OCI-LY1 (cell line): ENCODE measurements around the gene STAM.

ENCODE experiments used
- H2AFZ ChIP-seq: fragments of 200-600 bp; sonication (generic), shearing (Covaris generic); 2 replicates; pipeline ENCODE4 v1.6.0; 2014; ENCODE audit warnings: antibody characterized with exemption, mild to moderate bottlenecking, low read length
- H3F3A ChIP-seq: fragments of 200-600 bp; sonication (generic), shearing (Covaris generic); 2 replicates; pipeline ENCODE4 v1.6.0; 2014; ENCODE audit warnings: mild to moderate bottlenecking, antibody characterized with exemption, low read length, moderate library complexity; ENCODE audit not compliant: insufficient read depth
- H3K27ac ChIP-seq: fragments of 200-600 bp; sonication (generic); 2 replicates; pipeline ENCODE4 v1.5.1; 2014; ENCODE audit warnings: low read length, mixed run types, mild to moderate bottlenecking, low read depth; ENCODE audit not compliant: poor library complexity, severe bottlenecking
- H3K27me3 ChIP-seq: fragments of 200-600 bp; sonication (generic); 2 replicates; pipeline ENCODE4 v1.6.0; 2014; ENCODE audit warnings: antibody characterized with exemption, mild to moderate bottlenecking, low read length, moderate library complexity; ENCODE audit not compliant: insufficient read depth
- H3K36me3 ChIP-seq: fragments of 200-600 bp; sonication (generic); 2 replicates; pipeline ENCODE4 v1.6.1; 2014; ENCODE audit warnings: mild to moderate bottlenecking, antibody characterized with exemption, low read length, moderate library complexity, mixed read lengths; ENCODE audit not compliant: insufficient read depth
- H3K4me1 ChIP-seq: fragments of 200-600 bp; sonication (generic); 2 replicates; pipeline ENCODE4 v1.5.1; 2014; ENCODE audit warnings: mild to moderate bottlenecking, low read length, moderate library complexity; ENCODE audit not compliant: insufficient read depth, severe bottlenecking
- H3K4me2 ChIP-seq: fragments of 200-600 bp; sonication (generic), shearing (Covaris generic); 2 replicates; pipeline ENCODE4 v1.6.1; 2014; ENCODE audit warnings: low read length
- H3K4me3 ChIP-seq: fragments of 200-600 bp; sonication (generic); 2 replicates; pipeline ENCODE4 v1.5.1; 2014; ENCODE audit warnings: low read length, low read depth, mild to moderate bottlenecking, mixed read lengths; ENCODE audit not compliant: poor library complexity, severe bottlenecking
- H3K79me2 ChIP-seq: fragments of 200-600 bp; shearing (Covaris generic); 2 replicates; pipeline ENCODE4 v1.6.1; 2016; ENCODE audit warnings: mixed run types, low read length, mixed read lengths; ENCODE audit not compliant: insufficient read depth
- H3K9ac ChIP-seq: fragments of 200-600 bp; sonication (generic), shearing (Covaris generic); 2 replicates; pipeline ENCODE4 v1.6.1; 2014; ENCODE audit warnings: mild to moderate bottlenecking, low read length, mixed read lengths
- H3K9me2 ChIP-seq: fragments of 200-600 bp; sonication (generic), shearing (Covaris generic); 2 replicates; pipeline ENCODE4 v1.6.1; 2014; ENCODE audit warnings: low read depth, mild to moderate bottlenecking, low read length, mixed read lengths
- H3K9me3 ChIP-seq: fragments of 200-600 bp; shearing (Covaris generic); 2 replicates; pipeline ENCODE4 v1.6.1; 2014; ENCODE audit warnings: low read length, mixed read lengths
- H4K20me1 ChIP-seq: fragments of 200-600 bp; sonication (generic), shearing (Covaris generic); 2 replicates; pipeline ENCODE4 v1.6.0; 2016; ENCODE audit warnings: mild to moderate bottlenecking, low read length; ENCODE audit not compliant: insufficient read depth
- EZH2 ChIP-seq: fragments of 200-600 bp; sonication (generic), shearing (Covaris generic); IDR thresholded peaks from 2 replicates; pipeline ENCODE4 v1.8.0; 2017; ENCODE audit warnings: borderline replicate concordance, mixed run types, mild to moderate bottlenecking, antibody characterized with exemption, low read length, moderate library complexity, mixed read lengths
- TF ChIP-seq, protein P1 (sequence below): fragments of 200-600 bp; sonication (generic), shearing (Covaris generic); IDR thresholded peaks from 2 replicates; pipeline ENCODE4 v1.5.1; 2017; ENCODE audit warnings: mild to moderate bottlenecking, antibody characterized with exemption, low read length, moderate library complexity, mixed read lengths

The STAM gene

DNA sequence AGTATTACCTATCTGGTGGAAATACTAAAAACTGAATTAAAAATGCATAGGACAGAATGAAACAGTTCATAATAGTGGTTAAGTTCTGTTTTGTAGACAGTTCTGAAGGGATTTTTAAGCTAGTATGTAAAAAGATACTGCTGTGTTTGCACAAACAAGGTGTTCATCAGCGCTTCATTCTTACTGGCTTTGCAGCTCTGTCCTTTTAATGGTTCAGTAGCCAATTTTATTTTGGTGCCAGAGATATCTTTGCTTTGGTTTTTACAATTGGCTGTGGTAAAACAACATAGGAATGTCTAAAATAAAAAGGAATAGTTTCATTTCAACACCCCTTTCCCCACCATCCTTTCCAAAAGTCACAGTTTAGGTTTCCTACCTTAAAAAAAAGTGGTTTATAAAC lies 33.0 kb downstream of the STAM start:
- H3K27me3 ChIP-seq = no peaks in the 10 kb centered on the region
- H2AFZ ChIP-seq = no peak overlapping the region
- H3K27ac ChIP-seq = no peak overlapping the region
- H3K9me2 ChIP-seq = no peaks in the 10 kb centered on the region
- H3K9ac ChIP-seq = no peak overlapping the region
- no peaks in the 10 kb centered on the region for H3F3A ChIP-seq
- H3K9me3 ChIP-seq = no peaks in the 10 kb centered on the region
- no peaks in the 10 kb centered on the region for H4K20me1 ChIP-seq
- H3K4me3 ChIP-seq = no peak overlapping the region
- no peaks in the 10 kb centered on the region for H3K4me1 ChIP-seq
- H3K36me3 ChIP-seq = no peaks in the 10 kb centered on the region
- no peak for TF ChIP-seq EZH2
- TF ChIP-seq, protein P1, sequence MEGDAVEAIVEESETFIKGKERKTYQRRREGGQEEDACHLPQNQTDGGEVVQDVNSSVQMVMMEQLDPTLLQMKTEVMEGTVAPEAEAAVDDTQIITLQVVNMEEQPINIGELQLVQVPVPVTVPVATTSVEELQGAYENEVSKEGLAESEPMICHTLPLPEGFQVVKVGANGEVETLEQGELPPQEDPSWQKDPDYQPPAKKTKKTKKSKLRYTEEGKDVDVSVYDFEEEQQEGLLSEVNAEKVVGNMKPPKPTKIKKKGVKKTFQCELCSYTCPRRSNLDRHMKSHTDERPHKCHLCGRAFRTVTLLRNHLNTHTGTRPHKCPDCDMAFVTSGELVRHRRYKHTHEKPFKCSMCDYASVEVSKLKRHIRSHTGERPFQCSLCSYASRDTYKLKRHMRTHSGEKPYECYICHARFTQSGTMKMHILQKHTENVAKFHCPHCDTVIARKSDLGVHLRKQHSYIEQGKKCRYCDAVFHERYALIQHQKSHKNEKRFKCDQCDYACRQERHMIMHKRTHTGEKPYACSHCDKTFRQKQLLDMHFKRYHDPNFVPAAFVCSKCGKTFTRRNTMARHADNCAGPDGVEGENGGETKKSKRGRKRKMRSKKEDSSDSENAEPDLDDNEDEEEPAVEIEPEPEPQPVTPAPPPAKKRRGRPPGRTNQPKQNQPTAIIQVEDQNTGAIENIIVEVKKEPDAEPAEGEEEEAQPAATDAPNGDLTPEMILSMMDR = no peak
- H3K4me2 ChIP-seq = no peak overlapping the region
- H3K79me2 ChIP-seq = peaks cover 8% of the 10 kb centered on the region

DNA sequence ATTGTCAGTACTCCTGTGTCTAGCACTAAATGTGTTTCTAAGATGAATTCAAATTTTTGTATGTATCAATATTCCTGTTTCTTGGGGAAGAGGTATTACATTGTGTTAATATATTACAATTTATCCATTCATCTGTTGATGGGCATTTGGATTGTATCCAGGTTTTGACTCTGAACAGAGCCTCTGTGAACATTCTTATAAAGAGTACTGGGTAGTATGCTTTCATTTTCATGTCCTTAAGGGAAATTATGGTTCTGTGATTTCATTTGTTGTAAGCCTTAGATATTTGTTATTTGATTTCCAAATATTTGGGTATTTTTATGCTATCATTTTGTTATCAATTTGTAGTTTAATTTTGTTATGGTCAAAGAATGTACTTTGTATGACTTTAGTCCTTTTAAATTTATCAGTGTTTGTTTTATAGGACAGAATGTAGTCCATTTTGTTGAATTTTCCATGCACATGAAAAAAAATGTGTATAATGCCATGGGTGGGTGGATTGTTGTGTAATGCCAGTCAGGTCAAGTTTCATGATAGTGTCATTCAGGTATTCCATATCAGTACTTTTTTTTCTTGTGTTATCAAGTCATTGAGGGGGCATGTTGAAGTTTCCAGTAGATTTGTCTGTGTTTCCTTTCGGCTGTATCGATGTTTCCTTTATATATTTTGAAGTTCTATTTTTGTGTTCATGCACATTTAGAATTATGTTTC lies 38.4 kb downstream of the STAM start:
- Histone ChIP-seq H3K27ac (no peak overlapping the region), H3K4me1 (no peaks in the 10 kb centered on the region), H3K9me3 (no peaks in the 10 kb centered on the region), H3K4me3 (no peak overlapping the region), H3K4me2 (no peak overlapping the region), H3K9ac (no peak overlapping the region), H2AFZ (no peak overlapping the region), H3F3A (no peaks in the 10 kb centered on the region), H3K36me3 (0 out of 2 replicates have a peak, but pooled peaks cover 5% of the 10 kb centered on the region), H4K20me1 (no peaks in the 10 kb centered on the region), H3K9me2 (no peaks in the 10 kb centered on the region), H3K27me3 (no peaks in the 10 kb centered on the region), H3K79me2 (peaks cover 12% of the 10 kb centered on the region)
- no peak for TF ChIP-seq EZH2
- TF ChIP-seq, protein P1 = no peak

DNA sequence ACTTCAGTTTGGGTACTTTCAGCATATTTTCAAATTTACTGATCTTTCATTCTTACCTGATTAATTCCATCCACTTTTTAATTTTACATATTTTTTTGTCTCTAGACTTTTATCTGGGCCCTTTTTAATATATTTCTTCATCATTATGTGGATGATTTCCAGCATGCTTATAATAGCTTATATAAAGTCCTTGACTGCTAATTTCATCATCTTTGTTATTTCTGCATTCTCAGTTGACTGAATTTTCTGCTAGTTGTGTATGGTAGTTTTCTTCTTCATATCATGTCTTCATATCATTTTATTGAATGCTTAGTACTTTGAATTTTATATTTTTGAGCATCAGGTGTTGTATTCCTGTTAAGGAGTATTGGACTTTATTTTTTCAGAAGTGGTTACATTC lies 39.6 kb downstream of the STAM start:
- Histone ChIP-seq H3K9me3 (no peaks in the 10 kb centered on the region), H3K27ac (no peak overlapping the region), H3K36me3 (0 out of 2 replicates have a peak, but pooled peaks cover 7% of the 10 kb centered on the region), H3K79me2 (peaks cover 12% of the 10 kb centered on the region), H3F3A (no peaks in the 10 kb centered on the region), H3K9me2 (no peaks in the 10 kb centered on the region), H3K4me1 (no peaks in the 10 kb centered on the region), H2AFZ (no peak overlapping the region), H3K4me2 (no peak overlapping the region), H4K20me1 (no peaks in the 10 kb centered on the region), H3K4me3 (no peak overlapping the region), H3K9ac (no peak overlapping the region), H3K27me3 (no peaks in the 10 kb centered on the region)
- TF ChIP-seq, protein P1 = no peak
- no peak for TF ChIP-seq EZH2
